ENCODE data around the gene SHROOM1.

GRCh38 chr5:132790201-132790865 lies 40.1 kb downstream of the SHROOM1 start:
- TF ChIP-seq CTCF (conservative IDR thresholded peaks at IDR 0.05 in 1 of 2, IDR thresholded peaks at IDR 0.05 in 1 of 2; ENCODE audit: low read depth in 1 of 2, low read length in 2 of 2) (no peak), EZH2 (IDR thresholded peaks at IDR 0.05; ENCODE audit: low read length, missing control alignments) (no peak)
